G401 (cell line): ENCODE measurements around the gene OBSCN. TPM values are rescaled to one million over a fixed set of nuclear protein-coding genes. Genes with fewer than 3 reads are reported as not detected.
A peak's percentile ranks its signal among the peaks of the same experiment; 100 is the strongest.

Experiments used
- DNase-seq: peaks from one replicate; pipeline ENCODE4 v3.0.0-alpha.2; 2015; ENCODE audit warnings: low spot score
- in situ Hi-C: cut with HindIII; loops from 2 replicates; pipeline ENCODE4 v1.10.0; 2016; ENCODE audit warnings: low sequenced_read_pairs, mixed read lengths
- total RNA-seq: library from RNA; depleted of rRNA; stranded (reverse); fragments of >200 nt; shearing (Covaris generic); gene quantifications from 2 replicates; pipeline ENCODE4 v1.2.3, GENCODE V29; 2014

Gene OBSCN
- total RNA-seq, 1 experiment from 2014 or later, result 7.3 TPM

GRCh38 chr1:228295201-228295600 lies 87.4 kb downstream of the OBSCN start:
- in situ Hi-C loops, result no loop called here
- DNase-seq, result no peak

DNA sequence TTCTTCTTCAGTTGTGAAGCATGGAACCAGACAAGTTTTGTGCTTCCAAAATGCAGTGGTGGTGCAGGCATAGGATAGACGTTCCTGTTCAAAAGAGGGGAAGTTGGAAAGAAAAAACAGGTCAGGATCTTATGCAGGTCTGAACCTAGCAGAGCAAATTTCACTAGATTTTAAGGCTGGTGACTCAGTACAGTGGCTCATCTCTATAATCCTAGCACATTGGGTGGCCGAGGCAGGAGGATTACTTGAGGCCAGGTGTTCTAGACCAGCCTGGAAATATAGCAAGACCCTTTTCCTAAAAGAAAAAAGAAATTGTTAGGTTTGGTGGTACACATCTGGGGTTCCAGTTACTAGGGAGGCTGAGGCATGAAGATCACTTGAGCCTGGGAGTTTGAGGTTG lies 88.1 kb downstream of the OBSCN start:
- in situ Hi-C loops, result no loop called here
- DNase-seq, result no peak

GRCh38 chr1:228297242-228297641 lies 89.4 kb downstream of the OBSCN start:
- no peak for DNase-seq
- in situ Hi-C loops, result no loop called here

- DNase-seq, result peak; percentile 28
- in situ Hi-C loops, result no loop called here
These were observed 90.0 kb downstream of the OBSCN start for GRCh38 chr1:228297822-228298221.

GRCh38 chr1:228298471-228298870 lies 90.6 kb downstream of the OBSCN start:
- no peak for DNase-seq
- in situ Hi-C loops, result no loop called here

GRCh38 chr1:228299211-228299610 lies 91.4 kb downstream of the OBSCN start:
- DNase-seq, result no peak
- in situ Hi-C loops, result no loop called here

DNA sequence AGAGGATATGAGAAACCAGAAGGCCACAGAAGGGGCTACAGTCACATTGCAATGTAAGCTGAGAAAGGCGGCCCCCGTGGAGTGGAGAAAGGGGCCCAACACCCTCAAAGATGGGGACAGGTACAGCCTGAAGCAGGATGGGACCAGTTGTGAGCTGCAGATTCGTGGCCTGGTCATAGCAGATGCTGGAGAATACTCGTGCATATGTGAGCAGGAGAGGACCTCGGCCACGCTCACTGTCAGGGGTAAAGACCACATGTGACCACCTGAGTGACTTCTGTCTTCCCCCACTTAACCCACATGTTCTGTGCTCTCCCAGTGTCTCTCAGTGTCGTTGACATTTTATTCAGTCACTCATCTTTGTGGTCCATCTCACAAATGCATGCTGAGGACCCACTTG lies 92.1 kb downstream of the OBSCN start:
- in situ Hi-C loops, result no loop called here
- DNase-seq, result no peak

DNA sequence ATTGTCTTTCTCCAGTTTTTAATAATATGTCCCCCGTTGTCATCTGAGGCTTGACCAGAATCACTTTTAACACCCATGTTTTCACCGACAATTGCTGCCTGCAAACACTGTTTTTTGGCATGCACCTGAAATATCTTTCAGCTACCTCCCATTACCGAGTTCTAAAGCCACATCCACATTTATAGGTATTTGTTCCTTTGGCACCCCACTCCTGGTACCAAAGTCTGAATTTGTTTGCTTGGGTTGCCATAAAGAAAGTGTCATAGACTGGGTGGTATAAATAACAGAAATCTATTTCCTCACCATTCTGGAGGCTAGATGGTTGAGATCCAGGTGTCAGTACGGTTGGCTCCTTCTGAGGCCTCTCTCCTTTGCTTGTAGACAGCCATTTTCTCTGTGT lies 94.2 kb downstream of the OBSCN start:
- in situ Hi-C loops, result no loop called here

DNA sequence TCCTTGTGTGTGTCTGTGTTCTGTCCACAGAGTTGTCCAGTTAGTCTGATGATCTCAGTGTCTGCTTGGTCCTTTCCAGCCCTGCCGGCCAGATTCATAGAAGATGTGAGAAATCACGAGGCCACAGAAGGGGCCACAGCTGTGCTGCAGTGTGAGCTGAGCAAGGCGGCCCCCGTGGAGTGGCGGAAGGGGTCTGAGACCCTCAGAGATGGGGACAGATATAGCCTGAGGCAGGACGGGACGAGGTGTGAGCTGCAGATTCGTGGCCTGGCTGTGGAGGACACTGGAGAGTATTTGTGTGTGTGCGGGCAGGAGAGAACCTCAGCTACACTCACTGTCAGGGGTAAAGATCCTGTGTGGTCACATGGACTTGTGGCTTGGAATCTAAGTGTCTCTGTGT lies 95.8 kb downstream of the OBSCN start:
- in situ Hi-C loops, result no loop called here

More for the DNA sequence above, 94.2 kb downstream of the OBSCN start:
- no peak for DNase-seq

GRCh38 chr1:228304225-228304624 lies 96.4 kb downstream of the OBSCN start:
- in situ Hi-C loops, result no loop called here
- DNase-seq, result no peak

More for the DNA sequence above, 95.8 kb downstream of the OBSCN start:
- no peak for DNase-seq

DNA sequence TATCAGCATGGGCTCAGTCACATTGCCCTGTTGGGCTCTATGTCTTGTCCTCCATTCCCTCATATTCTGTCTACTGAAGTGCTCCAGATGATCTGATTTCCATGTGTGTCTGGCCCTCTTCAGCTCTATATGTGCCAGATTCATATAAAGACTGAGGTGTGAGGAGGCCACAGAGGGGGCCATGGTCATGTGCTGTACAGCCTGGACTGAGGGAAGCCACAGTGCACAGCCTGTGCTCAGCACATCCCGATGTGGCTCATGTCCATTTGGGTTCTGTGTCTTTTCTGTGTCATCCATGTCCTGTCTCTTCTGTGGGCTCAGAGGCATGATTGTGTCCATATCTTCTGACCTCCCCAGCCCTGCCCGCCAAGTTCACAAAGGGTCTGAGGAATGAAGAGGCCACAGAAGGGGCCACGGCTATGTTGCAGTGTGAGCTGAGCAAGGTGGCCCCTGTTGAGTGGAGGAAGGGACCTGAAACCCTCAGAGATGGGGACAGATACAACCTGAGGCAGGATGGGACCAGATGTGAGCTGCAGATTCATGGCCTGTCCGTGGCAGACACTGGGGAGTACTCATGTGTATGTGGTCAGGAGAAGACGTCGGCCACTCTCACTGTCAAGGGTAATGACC lies 97.0 kb downstream of the OBSCN start:
- in situ Hi-C loops, result no loop called here
- DNase-seq, result no peak

DNA sequence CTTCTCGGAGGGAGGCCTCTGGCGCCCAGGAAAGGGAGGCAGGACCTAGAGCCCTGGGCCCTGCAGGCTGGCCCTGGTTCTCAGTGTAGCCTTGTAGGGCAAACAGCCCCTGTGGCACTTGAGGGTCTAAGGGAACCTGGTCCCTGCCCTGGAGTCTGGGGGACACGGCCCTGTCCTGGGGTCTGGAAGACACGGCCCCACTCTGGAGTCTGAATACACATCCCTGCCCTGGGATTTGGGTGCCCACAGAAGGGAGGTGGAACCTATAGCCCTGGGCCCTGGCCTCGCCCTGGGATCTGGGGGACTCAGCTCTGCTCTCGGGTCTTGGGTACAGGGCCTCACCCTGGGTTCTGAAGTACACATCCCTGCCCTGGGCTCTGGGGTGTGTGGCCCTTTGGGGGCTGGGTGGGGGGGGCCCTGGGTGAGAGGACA lies 97.9 kb downstream of the OBSCN start:
- DNase-seq, result no peak
- in situ Hi-C loops, result no loop called here

- peak; percentile 67 for DNase-seq
These were observed 98.7 kb downstream of the OBSCN start for GRCh38 chr1:228306275-228307217.

GRCh38 chr1:228307218-228308023 lies 99.6 kb downstream of the OBSCN start:
- no peak for DNase-seq
- in situ Hi-C loops, result no loop called here

More at GRCh38 chr1:228306275-228307217, 98.7 kb downstream of the OBSCN start:
- in situ Hi-C loops, result no loop called here

DNA sequence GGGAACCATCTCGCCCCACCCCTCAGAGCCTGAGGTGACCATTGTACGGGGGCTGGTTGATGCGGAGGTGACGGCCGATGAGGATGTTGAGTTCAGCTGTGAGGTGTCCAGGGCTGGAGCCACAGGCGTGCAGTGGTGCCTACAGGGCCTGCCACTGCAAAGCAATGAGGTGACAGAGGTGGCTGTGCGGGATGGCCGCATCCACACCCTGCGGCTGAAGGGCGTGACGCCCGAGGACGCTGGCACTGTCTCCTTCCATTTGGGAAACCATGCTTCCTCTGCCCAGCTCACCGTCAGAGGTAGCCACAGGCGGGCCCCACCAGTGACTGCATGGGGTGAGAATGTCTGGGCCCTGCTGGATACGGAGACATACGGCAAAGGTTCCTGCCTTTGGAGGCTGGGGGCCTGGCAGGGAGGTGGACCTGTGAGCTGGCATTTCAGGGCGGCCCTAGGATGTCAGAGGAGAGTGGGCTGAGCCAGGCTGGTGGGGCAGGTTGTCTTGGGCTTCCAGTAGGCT lies 100.3 kb downstream of the OBSCN start:
- in situ Hi-C loops, result no loop called here
- DNase-seq, result no peak

DNA sequence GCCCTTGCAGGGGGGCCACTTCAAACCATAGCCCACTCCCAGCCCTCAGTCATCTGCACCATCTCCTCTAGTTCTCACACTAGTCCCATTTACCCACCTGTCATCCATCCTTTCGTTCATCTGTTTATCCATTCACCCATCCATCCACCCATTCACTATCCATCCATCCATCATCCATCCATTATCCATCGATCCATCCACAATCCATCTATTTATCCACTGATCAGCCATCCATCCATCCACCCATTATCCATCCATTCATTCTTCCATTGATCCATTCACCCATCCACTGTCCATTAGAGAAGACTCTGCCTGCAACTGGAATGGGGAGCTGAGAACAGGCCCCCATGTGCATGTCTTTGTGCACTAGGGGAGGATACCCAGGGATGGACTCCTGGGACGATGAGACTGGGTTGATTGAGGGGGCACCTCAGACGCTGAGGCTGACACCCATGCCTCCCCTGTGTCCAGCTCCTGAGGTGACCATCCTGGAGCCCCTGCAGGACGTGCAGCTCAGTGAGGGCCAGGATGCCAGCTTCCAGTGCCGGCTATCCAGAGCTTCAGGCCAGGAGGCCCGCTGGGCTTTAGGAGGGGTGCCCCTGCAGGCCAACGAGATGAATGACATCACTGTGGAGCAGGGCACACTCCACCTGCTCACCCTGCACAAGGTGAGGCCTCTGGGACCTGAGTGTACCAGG lies 100.9 kb downstream of the OBSCN start:
- in situ Hi-C loops, result no loop called here
- no peak for DNase-seq

- in situ Hi-C loops, result no loop called here
- DNase-seq, result no peak
These were observed 101.7 kb downstream of the OBSCN start for GRCh38 chr1:228309326-228310067.

GRCh38 chr1:228310162-228310792 lies 102.4 kb downstream of the OBSCN start:
- DNase-seq, result no peak
- in situ Hi-C loops, result no loop called here
